ENCODE measurements around the gene PRUNE1.

The PRUNE1 gene

GRCh38 chr1:150973258-150973835 lies 34.9 kb upstream of the PRUNE1 start:
- no peak for TF ChIP-seq CTCF (IDR thresholded peaks at IDR 0.05; ENCODE audit: extremely low read depth, missing control alignments)
- DNase-seq (ENCODE audit: low spot score), result no peak

GRCh38 chr1:150973836-150974579 lies 34.2 kb upstream of the PRUNE1 start:
- no peak for TF ChIP-seq CTCF (IDR thresholded peaks at IDR 0.05; ENCODE audit: extremely low read depth, missing control alignments)
- peak; percentile 81 for DNase-seq (ENCODE audit: low spot score)

GRCh38 chr1:150974580-150975478 lies 33.4 kb upstream of the PRUNE1 start, which contains the start of gene CERS2:
Gene CERS2 (minus strand): TSS chr1:150974835. CDS start chr1:150969090, 5,745 bp downstream.
- peak; percentile 92 for DNase-seq (ENCODE audit: low spot score)
- no peak for TF ChIP-seq CTCF (IDR thresholded peaks at IDR 0.05; ENCODE audit: extremely low read depth, missing control alignments)

GRCh38 chr1:150976401-150976821 lies 31.8 kb upstream of the PRUNE1 start:
- TF ChIP-seq CTCF (IDR thresholded peaks at IDR 0.05; ENCODE audit: extremely low read depth, missing control alignments), result no peak
- no peak for DNase-seq (ENCODE audit: low spot score)

- TF ChIP-seq CTCF (IDR thresholded peaks at IDR 0.05; ENCODE audit: extremely low read depth, missing control alignments), result no peak
- no peak for DNase-seq (ENCODE audit: low spot score)
These were observed 31.2 kb upstream of the PRUNE1 start for GRCh38 chr1:150976879-150977694.

- DNase-seq (ENCODE audit: low spot score), result peak; percentile 92
- peak; percentile 100 for TF ChIP-seq CTCF (IDR thresholded peaks at IDR 0.05; ENCODE audit: extremely low read depth, missing control alignments)
These were observed 28.9 kb upstream of the PRUNE1 start for GRCh38 chr1:150979092-150980056.
